Measurements from ENCODE around the gene ALG10B.

GRCh38 chr12:38328306-38328895 lies 11.8 kb downstream of the ALG10B start:
- TF ChIP-seq CTCF (IDR thresholded peaks at IDR 0.05): peak; percentile 55 to 76 (median 65)
- no peak for TF ChIP-seq POLR2A (IDR thresholded peaks at IDR 0.05)
